AG10803 (cell line): ENCODE measurements around the gene DCANP1.

Experiments used
- DNase-seq: peaks from one replicate; pipeline ENCODE4 v3.0.0; 2010; ENCODE audit warnings: low read depth
- H3K4me3 ChIP-seq: 2 replicates; pipeline ENCODE4 v1.5.1; 2011; ENCODE audit warnings: mild to moderate bottlenecking, low read length, control low read depth
- TF ChIP-seq, protein P1 (sequence below): conservative IDR thresholded peaks from 2 replicates; pipeline ENCODE4 v1.5.1; 2011; ENCODE audit warnings: mild to moderate bottlenecking, low read length, control low read depth, inconsistent platforms

The DCANP1 gene

DNA sequence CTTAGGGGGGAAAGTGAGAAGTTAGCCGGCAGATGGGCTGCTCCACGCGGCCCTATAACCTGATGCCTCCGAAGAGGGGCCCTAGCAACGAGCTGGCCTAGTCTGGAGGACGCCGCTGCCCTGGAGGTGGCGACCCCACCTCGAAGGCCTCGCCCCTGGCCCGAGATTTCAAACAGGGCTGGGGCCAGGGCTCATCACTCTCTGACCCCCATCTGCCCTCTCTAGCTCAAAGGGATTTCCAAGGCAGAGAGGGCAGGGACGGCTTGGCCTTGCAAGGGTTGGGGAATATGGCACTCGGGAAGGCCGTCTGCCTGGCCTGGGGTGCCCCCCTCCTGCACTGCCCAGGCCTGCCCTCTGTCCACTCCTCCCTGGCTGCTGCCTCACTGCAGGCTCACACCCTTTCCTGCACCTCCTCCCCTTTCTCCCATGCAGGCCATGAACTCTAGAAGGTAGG is 30.5 kb upstream of the DCANP1 start:
- TF ChIP-seq, protein P1, sequence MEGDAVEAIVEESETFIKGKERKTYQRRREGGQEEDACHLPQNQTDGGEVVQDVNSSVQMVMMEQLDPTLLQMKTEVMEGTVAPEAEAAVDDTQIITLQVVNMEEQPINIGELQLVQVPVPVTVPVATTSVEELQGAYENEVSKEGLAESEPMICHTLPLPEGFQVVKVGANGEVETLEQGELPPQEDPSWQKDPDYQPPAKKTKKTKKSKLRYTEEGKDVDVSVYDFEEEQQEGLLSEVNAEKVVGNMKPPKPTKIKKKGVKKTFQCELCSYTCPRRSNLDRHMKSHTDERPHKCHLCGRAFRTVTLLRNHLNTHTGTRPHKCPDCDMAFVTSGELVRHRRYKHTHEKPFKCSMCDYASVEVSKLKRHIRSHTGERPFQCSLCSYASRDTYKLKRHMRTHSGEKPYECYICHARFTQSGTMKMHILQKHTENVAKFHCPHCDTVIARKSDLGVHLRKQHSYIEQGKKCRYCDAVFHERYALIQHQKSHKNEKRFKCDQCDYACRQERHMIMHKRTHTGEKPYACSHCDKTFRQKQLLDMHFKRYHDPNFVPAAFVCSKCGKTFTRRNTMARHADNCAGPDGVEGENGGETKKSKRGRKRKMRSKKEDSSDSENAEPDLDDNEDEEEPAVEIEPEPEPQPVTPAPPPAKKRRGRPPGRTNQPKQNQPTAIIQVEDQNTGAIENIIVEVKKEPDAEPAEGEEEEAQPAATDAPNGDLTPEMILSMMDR = no peak
- H3K4me3 ChIP-seq = no peak overlapping the region
- no peak for DNase-seq

DNA sequence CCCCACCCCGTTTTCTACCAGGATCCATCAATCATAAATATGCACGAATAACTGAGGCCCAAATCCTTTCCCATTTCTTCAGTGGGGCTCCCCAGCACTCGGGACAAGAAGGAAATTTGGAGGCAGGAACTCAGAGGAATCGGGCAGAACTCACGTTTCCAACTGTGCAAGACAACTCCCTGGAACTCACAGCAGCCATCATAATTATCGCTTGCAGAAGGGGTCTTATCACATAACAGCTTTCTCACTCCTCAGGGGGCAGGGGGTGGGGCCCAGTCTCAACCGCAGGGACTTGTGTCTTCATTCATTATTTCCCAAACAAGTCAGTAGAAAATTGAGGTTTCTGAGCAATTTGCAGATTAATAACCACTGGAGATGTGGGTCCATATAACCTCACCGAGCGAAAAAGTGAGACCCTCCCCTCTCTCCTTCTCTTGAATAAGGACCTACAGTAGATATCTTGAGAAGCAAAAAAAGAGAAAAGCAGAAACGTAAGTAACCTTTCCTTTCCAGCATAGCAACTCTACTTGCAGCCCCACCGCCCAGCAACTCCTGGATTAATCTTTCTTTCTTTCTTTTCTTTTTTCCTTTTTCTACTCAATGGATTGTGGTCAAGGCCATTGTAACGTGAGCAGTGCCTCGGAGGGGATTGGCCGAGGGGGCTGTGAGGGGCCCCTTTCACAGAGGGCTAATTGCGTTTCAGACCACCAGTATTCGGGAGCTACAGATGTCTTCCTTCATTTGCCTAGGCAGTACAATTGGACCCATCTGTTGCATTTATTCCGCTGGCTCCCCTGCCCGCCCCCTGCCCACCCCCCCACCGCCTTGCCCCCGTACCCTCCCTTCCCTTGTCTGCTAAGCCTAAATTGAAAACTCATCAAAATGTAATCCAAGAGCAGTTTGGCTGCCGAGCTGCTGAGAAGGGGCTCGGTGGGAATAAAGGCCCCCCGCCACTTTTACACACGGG is 29.8 kb upstream of the DCANP1 start:
- no peak for DNase-seq
- TF ChIP-seq, protein P1 = no peak
- no peak overlapping the region for H3K4me3 ChIP-seq

DNA sequence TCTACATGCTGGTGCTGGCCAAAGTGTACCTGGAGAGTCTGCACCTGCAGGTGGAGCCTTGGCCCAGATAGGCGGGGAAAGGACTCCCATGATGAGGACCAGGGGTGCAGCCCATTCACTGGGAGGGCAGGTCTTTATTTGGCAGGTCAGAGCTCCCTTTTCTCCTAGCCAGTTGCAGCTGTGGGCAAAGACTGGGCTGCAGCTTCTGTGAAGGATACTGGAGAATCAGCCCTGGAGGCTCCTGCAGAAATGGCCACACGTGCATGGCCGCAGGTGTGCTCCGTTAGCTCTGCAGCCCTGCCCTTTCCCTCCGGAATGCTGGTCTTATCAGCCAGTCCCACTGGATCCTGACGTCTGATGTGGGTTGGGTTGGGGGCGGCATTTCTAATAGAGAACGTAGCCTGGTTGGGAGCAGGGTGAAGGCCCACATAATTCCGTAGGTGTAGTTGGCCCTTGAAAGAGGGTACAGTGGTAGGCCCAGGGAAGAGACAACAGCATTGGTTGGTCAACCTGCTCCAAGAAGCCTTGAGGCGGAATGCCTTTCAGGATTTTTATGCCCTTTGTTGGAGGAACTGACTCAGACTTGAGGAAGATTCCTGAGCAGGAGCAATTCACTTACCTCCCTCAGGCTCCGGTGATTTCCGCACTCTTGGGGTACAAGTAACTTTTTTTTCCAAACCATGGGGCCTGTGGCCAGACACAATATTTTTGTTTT is 27.0 kb upstream of the DCANP1 start:
- TF ChIP-seq, protein P1 = no peak
- DNase-seq = no peak

DNA sequence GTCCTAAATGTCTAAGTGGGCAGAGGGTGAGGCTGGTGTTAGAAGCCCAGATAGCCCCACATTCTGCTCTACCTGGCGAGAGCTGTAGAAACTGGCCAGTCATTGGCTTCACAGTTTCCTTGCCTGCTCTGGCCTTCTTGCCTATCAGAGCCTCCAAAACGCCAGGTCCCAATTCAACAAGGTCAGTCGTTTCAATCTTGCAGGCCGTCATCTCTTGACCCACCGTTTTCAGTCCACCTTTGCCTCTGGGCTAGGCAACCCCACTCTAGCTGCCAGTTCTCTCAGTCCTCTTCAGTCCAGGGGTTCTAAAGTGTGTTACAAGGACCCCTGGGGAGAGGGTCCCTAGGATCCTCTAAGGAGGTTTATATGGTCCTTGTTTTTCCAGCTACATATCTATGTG is 25.0 kb upstream of the DCANP1 start:
- TF ChIP-seq, protein P1 = no peak
- no peak for DNase-seq

More for the DNA sequence above, 27.0 kb upstream of the DCANP1 start:
- H3K4me3 ChIP-seq = no peak overlapping the region

DNA sequence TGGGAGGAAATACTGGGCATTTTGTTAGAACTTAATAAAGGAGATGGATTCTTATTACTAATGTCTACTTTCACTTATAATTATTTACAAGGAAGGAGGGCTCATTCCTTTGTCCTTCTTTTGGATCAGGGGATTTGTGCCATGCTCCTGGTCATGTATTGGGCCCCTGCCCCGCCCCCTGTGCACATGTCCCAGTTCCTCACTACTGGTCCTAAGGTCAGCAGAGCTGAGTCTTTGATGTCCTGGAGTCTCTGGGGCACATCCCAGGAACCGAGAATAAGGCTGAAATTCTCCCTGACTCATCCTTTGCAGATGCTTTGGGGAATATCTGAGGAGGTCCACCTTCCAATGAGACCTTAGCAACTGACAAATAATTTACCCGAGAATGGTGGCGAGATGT is 24.6 kb upstream of the DCANP1 start:
- H3K4me3 ChIP-seq = no peak overlapping the region
- no peak for DNase-seq
- TF ChIP-seq, protein P1 = no peak

More for the DNA sequence above, 25.0 kb upstream of the DCANP1 start:
- no peak overlapping the region for H3K4me3 ChIP-seq

DNA sequence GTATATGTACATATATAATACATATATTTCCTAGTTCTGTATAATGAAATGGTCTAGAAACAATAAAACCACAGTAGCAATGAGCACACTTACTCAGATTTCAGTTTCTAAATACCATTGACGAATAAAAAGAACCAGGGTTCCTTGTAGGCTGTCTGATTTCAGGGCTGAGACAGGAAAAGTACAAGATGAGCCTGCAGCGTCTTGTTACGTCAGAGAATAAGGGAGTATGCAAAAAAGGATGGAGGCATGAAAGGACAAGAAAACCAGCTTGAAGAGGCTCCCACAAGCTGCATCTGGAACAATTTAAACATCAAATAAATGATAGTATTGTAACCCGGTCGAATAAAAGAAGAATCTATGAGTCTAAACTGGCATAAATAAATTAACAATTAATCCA is 22.8 kb upstream of the DCANP1 start:
- TF ChIP-seq, protein P1 = no peak
- H3K4me3 ChIP-seq = no peak overlapping the region
- no peak for DNase-seq
